ENCODE results near the gene CFAP77.
"Not testable (repeated sequence)": the region's sequence is repeated elsewhere in the genome, so short reads cannot be mapped to it uniquely, and the experiment has no call there.

The CFAP77 gene

DNA sequence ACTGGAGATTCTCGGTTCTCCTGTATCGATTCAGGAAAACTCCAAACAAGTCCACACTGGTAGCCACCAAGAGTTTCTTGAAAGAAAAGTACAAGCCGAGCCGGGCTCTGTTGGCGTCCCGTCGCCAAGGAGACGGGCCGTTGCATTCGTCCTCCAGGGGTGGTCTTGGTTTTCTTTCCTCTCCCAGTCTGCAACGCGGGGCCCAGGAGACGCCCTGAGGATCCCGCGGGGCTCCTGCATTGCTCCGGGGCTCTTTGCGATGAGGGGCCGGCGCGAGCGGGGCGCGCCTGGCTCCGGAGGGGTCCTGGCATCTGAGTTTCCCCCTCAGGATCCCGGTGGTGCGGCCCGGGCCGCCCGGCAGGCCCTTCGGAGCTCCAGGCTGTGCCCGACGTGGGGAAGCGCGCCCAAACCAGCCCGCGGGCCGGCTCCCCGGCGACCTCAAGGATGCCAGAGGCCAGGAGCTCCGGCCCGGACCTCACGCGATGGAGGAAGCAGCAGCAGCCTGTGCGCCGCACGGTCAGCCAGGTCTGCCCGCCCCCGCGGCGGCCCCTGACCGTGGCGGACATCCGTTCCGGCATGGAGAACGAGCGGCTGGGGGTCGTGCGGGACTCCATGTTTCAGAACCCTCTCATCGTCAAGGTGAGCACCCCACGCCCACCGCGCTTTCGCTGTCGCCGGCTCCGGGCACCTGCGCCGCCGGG is at the start of gene CFAP77:
Gene CFAP77, plus strand, starts transcription at position 384 of the 701 bp plus-strand sequence. Its CDS starts 61 bp downstream, at position 445.
- no peak for DNase-seq (ENCODE audit: low read depth in 2 of 2)

GRCh38 chr9:132364068-132364467 is 45.9 kb upstream of the CFAP77 start:
- DNase-seq (ENCODE audit: low read depth in 2 of 2) = no peak

DNA sequence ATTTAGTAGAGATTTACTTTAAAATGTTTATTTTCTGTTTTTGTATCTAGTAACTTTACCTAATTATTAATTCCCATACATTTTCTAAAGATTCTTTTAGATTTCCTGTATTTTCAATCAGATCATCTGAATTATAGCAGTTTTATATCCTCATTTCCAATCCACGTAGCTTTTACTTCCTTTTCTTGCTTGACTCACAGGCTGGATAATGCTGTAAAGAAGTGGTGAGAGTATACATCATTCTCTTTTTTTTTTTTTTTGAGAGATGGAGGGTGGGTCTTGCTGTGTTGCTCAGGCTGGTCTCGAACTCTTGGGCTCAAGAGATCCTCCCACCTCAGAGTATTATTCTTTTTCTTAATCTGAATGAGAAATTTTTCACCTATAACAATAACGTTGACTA is 44.0 kb upstream of the CFAP77 start:
- DNase-seq (ENCODE audit: low read depth in 2 of 2) = no peak

- DNase-seq (ENCODE audit: low read depth in 2 of 2) = no peak
Observed at GRCh38 chr9:132366481-132366880, 43.5 kb upstream of the CFAP77 start.

- DNase-seq (ENCODE audit: low read depth in 2 of 2) = no peak
Observed at GRCh38 chr9:132367613-132368313, 42.2 kb upstream of the CFAP77 start.

- no peak for DNase-seq (ENCODE audit: low read depth in 2 of 2)
Observed at GRCh38 chr9:132369421-132369820, 40.6 kb upstream of the CFAP77 start.

- DNase-seq (ENCODE audit: low read depth in 2 of 2) = no peak
Observed at GRCh38 chr9:132370592-132370991, 39.4 kb upstream of the CFAP77 start.

- no peak for DNase-seq (ENCODE audit: low read depth in 2 of 2)
Observed at GRCh38 chr9:132372177-132373095, 37.6 kb upstream of the CFAP77 start.

DNA sequence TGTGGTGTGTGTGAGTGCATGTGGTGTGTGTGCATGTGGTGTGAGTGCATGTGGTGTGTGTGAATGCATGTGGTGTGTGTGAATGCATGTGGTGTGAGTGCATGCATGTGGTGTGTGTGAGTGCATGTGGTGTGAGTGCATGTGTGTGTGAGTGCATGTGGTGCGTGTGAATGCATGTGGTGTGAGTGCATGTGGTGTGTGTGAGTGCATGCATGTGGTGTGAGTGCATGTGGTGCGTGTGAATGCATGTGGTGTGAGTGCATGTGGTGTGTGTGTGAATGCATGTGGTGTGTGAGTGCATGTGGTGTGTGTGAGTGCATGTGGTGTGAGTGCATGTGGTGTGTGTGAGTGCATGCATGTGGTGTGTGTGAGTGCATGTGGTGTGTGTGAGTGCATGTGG is 32.2 kb upstream of the CFAP77 start:
- not testable (repeated sequence) for DNase-seq (ENCODE audit: low read depth in 2 of 2)

GRCh38 chr9:132378416-132378815 is 31.6 kb upstream of the CFAP77 start:
- DNase-seq (ENCODE audit: low read depth in 2 of 2) = not testable (repeated sequence)

DNA sequence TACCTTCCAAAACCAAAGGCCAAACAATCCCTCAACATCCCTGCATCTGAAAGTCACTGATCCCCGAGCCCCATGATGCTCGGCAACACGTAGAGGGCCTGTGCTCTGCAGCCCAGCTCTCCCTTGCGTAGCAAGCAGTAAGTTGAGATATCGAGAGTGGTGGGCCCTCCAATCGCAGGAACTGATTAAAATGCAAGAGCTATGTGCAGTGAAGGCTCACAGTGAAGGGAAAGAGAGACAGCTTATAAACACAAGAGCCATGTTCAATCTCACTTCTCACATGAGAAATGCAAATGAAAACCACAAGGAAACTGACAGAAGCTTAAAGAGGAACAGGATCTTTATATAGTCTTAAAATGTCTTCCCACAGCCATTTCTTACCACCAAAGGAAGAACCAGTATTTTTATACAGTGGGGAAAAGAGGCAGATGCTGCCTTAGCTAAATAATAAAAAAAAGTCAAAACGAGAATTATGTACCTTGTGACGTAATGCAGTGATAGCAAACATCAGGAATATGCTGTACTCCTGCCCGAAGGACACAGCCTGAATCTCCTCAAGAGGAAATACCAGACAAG is 28.0 kb upstream of the CFAP77 start:
- no peak for DNase-seq (ENCODE audit: low read depth in 2 of 2)

DNA sequence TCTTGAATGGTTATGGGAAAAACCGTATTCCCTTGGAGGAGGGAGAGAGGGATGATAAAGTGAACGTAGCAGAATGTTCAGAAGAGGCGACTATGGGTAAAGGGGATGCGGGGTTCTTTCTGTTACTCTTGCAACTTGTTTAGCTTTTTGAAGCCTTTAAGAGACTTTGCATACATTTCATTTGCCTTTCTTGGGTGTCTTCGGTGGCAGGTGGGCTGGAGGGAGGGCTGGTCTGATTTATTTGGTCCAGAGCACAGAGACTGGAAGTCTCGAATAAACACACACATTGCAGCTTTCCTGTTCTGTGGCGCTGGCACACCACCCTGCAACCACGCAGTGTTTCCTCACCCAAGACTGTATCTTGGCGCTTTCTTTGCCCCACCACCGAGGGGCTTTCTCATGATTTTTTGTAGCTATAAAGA is 26.5 kb upstream of the CFAP77 start:
- DNase-seq (ENCODE audit: low read depth in 2 of 2) = no peak

DNA sequence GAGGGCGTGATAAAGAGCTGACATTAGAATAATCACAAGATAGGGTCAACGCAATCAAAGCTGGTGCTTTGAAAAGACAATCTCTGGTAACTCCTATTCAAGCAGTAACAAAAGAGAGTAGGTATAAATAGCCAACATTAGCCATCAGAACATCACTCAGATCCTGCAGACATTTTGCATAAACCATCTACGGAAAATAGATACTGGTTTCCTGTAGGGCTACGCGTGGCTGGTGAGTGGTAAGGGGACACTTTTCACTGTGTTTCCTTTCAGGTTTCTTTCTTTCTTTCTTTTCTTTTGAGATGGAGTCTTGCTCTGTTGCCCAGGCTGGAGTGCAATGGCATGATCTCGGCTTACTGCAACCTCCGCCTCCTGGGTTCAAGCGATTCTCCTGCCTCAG is 25.6 kb upstream of the CFAP77 start:
- no peak for DNase-seq (ENCODE audit: low read depth in 2 of 2)

DNA sequence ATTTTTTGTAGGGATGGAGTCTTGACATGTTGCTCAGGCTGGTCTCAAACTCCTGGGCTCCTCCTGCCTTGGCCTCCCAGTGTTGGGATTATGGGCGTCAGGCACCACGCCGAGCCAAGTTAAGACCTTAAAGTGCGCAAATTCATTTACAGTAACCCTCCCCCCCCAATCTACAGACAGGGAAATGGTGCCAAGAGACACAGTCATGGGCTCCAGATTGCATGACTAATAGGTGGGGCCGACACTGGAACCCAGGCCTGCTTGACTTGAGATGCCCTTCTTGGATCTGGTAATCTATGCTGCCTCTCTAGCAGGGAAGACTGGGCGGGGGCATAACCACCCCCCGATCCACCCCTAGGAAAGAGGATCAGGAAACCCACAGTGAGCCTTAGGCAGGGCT is 22.9 kb upstream of the CFAP77 start:
- no peak for DNase-seq (ENCODE audit: low read depth in 2 of 2)

- no peak for DNase-seq (ENCODE audit: low read depth in 2 of 2)
Observed at GRCh38 chr9:132390966-132391365, 19.0 kb upstream of the CFAP77 start.

DNA sequence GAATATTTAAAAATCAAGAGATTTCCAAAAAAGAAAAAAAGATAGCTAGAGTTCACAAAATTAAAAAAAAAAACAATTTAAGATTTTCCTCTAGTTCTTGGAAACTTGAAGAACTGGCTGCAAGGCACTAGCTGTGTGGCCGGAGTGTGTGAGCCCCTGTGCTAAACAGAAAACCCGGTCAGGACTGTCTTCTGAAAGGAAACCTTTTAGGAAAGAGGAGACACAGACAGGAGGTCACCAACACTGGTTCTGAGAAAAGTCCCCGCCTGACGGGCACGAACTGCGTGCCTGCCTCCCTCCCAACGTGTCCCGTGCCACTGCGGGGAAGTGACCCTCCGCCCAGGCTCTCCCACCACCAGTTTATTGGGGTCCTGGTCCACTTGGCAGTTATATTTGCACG is 18.6 kb upstream of the CFAP77 start:
- no peak for DNase-seq (ENCODE audit: low read depth in 2 of 2)

DNA sequence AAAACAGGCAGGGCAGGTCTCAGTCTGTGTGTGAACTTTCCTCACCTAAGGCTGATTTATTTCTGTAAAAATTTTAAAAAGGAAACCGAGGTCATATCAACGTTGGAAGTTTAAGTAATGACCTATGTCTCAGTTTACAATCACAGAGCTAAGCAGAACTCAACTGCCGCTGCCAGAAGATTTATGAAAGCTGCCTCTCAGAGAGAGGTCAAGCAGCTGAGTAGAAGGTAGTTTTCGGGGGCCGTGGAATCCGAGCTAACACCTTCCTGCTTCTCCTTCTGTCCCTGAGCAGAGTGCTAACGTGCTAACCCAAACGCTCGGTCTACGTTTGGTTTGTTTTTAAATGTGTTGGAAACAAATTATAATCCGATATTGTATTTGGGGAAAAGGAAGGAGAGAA is 14.5 kb upstream of the CFAP77 start:
- DNase-seq (ENCODE audit: low read depth in 2 of 2) = no peak

GRCh38 chr9:132401824-132402223 is 8.2 kb upstream of the CFAP77 start:
- no peak for DNase-seq (ENCODE audit: low read depth in 2 of 2)

GRCh38 chr9:132404228-132404881 is 5.7 kb upstream of the CFAP77 start:
- DNase-seq (ENCODE audit: low read depth in 2 of 2) = no peak

- DNase-seq (ENCODE audit: low read depth in 2 of 2) = peak; percentile 87 to 88
Observed at GRCh38 chr9:132406554-132407122, 3.4 kb upstream of the CFAP77 start, which contains the start of gene TTF1. Gene TTF1, minus strand, starts transcription at chr9:132406840. Its CDS starts 4,019 bp downstream, at chr9:132402821.

DNA sequence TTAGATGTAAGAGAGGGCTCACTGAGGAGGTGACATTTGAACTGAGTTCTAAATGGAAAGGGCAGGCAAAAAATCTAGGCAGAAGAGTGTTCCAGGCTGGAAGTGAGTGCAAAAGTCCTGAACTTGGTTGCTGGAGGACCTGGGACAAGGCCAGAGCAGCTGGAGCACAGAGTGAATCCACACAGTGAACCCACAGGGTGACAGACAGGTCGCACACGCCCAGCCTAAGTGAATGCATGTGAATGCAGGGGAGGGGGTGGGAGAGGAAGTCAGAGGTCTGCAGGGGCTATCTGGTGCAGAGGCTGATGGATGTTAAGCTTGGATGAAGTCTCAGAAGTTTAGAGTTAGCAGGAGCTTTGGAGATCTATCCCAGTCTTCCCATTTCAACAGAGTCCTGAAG is 2.8 kb upstream of the CFAP77 start:
- no peak for DNase-seq (ENCODE audit: low read depth in 2 of 2)

Data from stimulated activated CD8-positive, alpha-beta memory T cell treated with anti-CD3 and anti-CD28 coated beads, Interleukin-2, amount 100 ng/mL, for 1 hour (primary cell).